Aorta (tissue), 5 donors: Measurements from ENCODE around the gene SUGT1. TPM values are rescaled to one million over a fixed set of nuclear protein-coding genes. Genes with fewer than 3 reads are reported as not detected.
"Not testable (repeated sequence)": the region's sequence is repeated elsewhere in the genome, so short reads cannot be mapped to it uniquely, and the experiment has no call there.

Experiments used
- ATAC-seq: fragments of 200-7000 bp; cut with Tn5 transposase; one replicate; pipeline ENCODE4 v1.9.1; 2022; ENCODE audit warnings: moderate library complexity; ENCODE audit not compliant: low FRiP score
- DNase-seq, 2 donors: peaks; one replicate each; pipeline ENCODE4 v3.0.0-alpha.2; 2020
- H3K27ac ChIP-seq, 2 donors: one replicate each; pipeline ENCODE4 v1.5.1; 2013; ENCODE audit warnings: low read length in 2 of 2, mild to moderate bottlenecking in 2 of 2, moderate library complexity in 2 of 2, control low read depth in 1 of 2, inconsistent platforms in 1 of 2, low read depth in 1 of 2
- H3K27me3 ChIP-seq, 2 donors: one replicate each; pipeline ENCODE4 v1.6.1; 2013; ENCODE audit warnings: control low read depth in 1 of 2, low read length in 1 of 2, mild to moderate bottlenecking in 1 of 2, moderate library complexity in 1 of 2; ENCODE audit not compliant: insufficient read depth in 2 of 2, control insufficient read depth in 1 of 2
- H3K36me3 ChIP-seq, 2 donors: one replicate each; pipeline ENCODE4 v1.6.1; 2013; ENCODE audit warnings: control low read depth in 1 of 2, low read length in 1 of 2, mild to moderate bottlenecking in 1 of 2; ENCODE audit not compliant: insufficient read depth in 2 of 2, control insufficient read depth in 1 of 2
- H3K4me1 ChIP-seq, 2 donors: one replicate each; pipeline ENCODE4 v1.6.1; 2013; ENCODE audit warnings: low read length in 2 of 2, control low read depth in 1 of 2, mild to moderate bottlenecking in 1 of 2, moderate library complexity in 1 of 2; ENCODE audit not compliant: insufficient read depth in 2 of 2, control insufficient read depth in 1 of 2
- H3K4me3 ChIP-seq, 2 donors: one replicate each; pipeline ENCODE4 v1.5.1; 2013; ENCODE audit warnings: low read length in 2 of 2, control low read depth in 1 of 2, mild to moderate bottlenecking in 1 of 2
- H3K9me3 ChIP-seq: one replicate; pipeline ENCODE4 v1.6.1; 2013; ENCODE audit warnings: mild to moderate bottlenecking, low read length; ENCODE audit not compliant: control insufficient read depth
- WGBS, 2 donors: extraction: QIAGEN DNeasy Blood & Tissue Kit; methylation state at CpG; one replicate each; pipeline ENCODE4 v1.1.7; 2013; 5-methylcytosine and 5-hydroxymethylcytosine counted together
- intact Hi-C, 2 donors: fragments of 100-400 bp; cut with DNase I; formaldehyde crosslinking; loops; one replicate each; pipeline versions ENCODE4 v1.14.2 to v1.15.0; 2022
- polyA plus RNA-seq, 2 donors: library from polyadenylated mRNA; stranded (reverse); fragments of 200-250 nt; gene quantifications; one replicate each; pipeline ENCODE4 v1.2.3, GENCODE V29; 2013
- total RNA-seq, 2 donors: library from RNA; stranded (reverse); fragmentation: NEBNext Ultra II Directional; extraction: Animal tissue kit (Norgen Biotek cat#: 25700); gene quantifications; one replicate each; pipeline ENCODE4 v1.2.1, GENCODE V29; 2021
- donor health status: healthy with polysubstance abuse.
- donor health status: Bipolar disorder and iron deficiency.
- donor health status: DM: no; HTN: no; CAD: no.
- donor health status: DM: no; HTN: no; CAD: no.
- donor health status: DM: yes; HTN: yes; CAD: no.

SUGT1 gene
- total and polyA plus RNA-seq, 4 donors = 30.2 to 44.4 (median 40.3) TPM

GRCh38 chr13:52711286-52711685 is 58.6 kb downstream of the SUGT1 start:
- no peaks in the 10 kb centered on the region for H3K9me3 ChIP-seq
- H3K36me3 ChIP-seq = no peaks in the 10 kb centered on the region
- ATAC-seq = no peak
- H3K27me3 ChIP-seq = no peaks in the 10 kb centered on the region
- intact Hi-C loops = no loop called here
- DNase-seq = no peak
- H3K4me3 ChIP-seq = no peak overlapping the region
- no peaks in the 10 kb centered on the region for H3K4me1 ChIP-seq
- WGBS, 2 donors = 52 to 61% methylated on average over 3 of the region's 3 CpGs
- no peak overlapping the region for H3K27ac ChIP-seq

- no peak for DNase-seq
- ATAC-seq = no peak
- H3K36me3 ChIP-seq = no peaks in the 10 kb centered on the region
- H3K4me1 ChIP-seq = no peaks in the 10 kb centered on the region
- WGBS, 2 donors = 65 to 70% methylated on average over 3 of the region's 3 CpGs
- H3K9me3 ChIP-seq = no peaks in the 10 kb centered on the region
- H3K27ac ChIP-seq = no peak overlapping the region
- no peak overlapping the region for H3K4me3 ChIP-seq
- no peaks in the 10 kb centered on the region for H3K27me3 ChIP-seq
- intact Hi-C loops = no loop called here
These were observed 59.7 kb downstream of the SUGT1 start for GRCh38 chr13:52712385-52712784.

GRCh38 chr13:52713894-52714293 is 61.3 kb downstream of the SUGT1 start:
- no peaks in the 10 kb centered on the region for H3K4me1 ChIP-seq
- no peak overlapping the region for H3K27ac ChIP-seq
- no peak overlapping the region for H3K4me3 ChIP-seq
- intact Hi-C loops = no loop called here
- no peaks in the 10 kb centered on the region for H3K36me3 ChIP-seq
- ATAC-seq (no peak), DNase-seq (peak in 1 of 2 donors; percentile 67)
- H3K9me3 ChIP-seq = no peaks in the 10 kb centered on the region
- H3K27me3 ChIP-seq = no peaks in the 10 kb centered on the region
- WGBS, 2 donors = 49 to 59% methylated on average over 3 of the region's 3 CpGs

GRCh38 chr13:52720904-52721303 is 68.3 kb downstream of the SUGT1 start:
- H3K4me1 ChIP-seq, H3K36me3 ChIP-seq, H3K9me3 ChIP-seq, H3K27ac ChIP-seq, H3K4me3 ChIP-seq, H3K27me3 ChIP-seq, DNase-seq, ATAC-seq, intact Hi-C loops: not testable (repeated sequence)
- WGBS, 2 donors = 64 to 72% methylated on average over 7 of the region's 7 CpGs

GRCh38 chr13:52721356-52721755 is 68.7 kb downstream of the SUGT1 start:
- 88 to 89% methylated on average over 2 of the region's 2 CpGs for WGBS, 2 donors
- DNase-seq, ATAC-seq, H3K27ac ChIP-seq, H3K4me3 ChIP-seq, H3K4me1 ChIP-seq, intact Hi-C loops, H3K36me3 ChIP-seq, H3K27me3 ChIP-seq, H3K9me3 ChIP-seq: not testable (repeated sequence)

GRCh38 chr13:52723181-52723580 is 70.5 kb downstream of the SUGT1 start:
- Histone ChIP-seq H3K9me3 (peaks cover 2% of the 10 kb centered on the region), H3K4me3 (no peak overlapping the region), H3K36me3 (peaks cover 0 to 2% of the 10 kb centered on the region in 2 donors), H3K27ac (no peak overlapping the region), H3K27me3 (no peaks in the 10 kb centered on the region), H3K4me1 (no peaks in the 10 kb centered on the region)
- intact Hi-C loops = no loop called here
- DNase-seq = no peak
- ATAC-seq = no peak
- WGBS, 2 donors = 77 to 82% methylated on average over 4 of the region's 4 CpGs

GRCh38 chr13:52725302-52725701 is 72.7 kb downstream of the SUGT1 start:
- Histone ChIP-seq H3K4me3 (no peak overlapping the region), H3K27ac (no peak overlapping the region), H3K36me3 (peaks cover 0 to 2% of the 10 kb centered on the region in 2 donors), H3K4me1 (no peaks in the 10 kb centered on the region), H3K27me3 (no peaks in the 10 kb centered on the region), H3K9me3 (peaks cover 2% of the 10 kb centered on the region)
- ATAC-seq (no peak), DNase-seq (no peak)
- WGBS, 2 donors = 33 to 48% methylated on average over 1 of the region's 1 CpG
- intact Hi-C loops = no loop called here

- intact Hi-C loops = no loop called here
- no peak overlapping the region for H3K27ac ChIP-seq
- no peak for ATAC-seq
- H3K27me3 ChIP-seq = no peaks in the 10 kb centered on the region
- peaks cover 0 to 2% of the 10 kb centered on the region in 2 donors for H3K36me3 ChIP-seq
- DNase-seq = no peak
- H3K9me3 ChIP-seq = peaks cover 5% of the 10 kb centered on the region
- no peak overlapping the region for H3K4me3 ChIP-seq
- WGBS, 2 donors = 84 to 88% methylated on average over 2 of the region's 2 CpGs
- no peaks in the 10 kb centered on the region for H3K4me1 ChIP-seq
These were observed 73.6 kb downstream of the SUGT1 start for GRCh38 chr13:52726258-52726657.

GRCh38 chr13:52734075-52734623 is 81.5 kb downstream of the SUGT1 start:
- no peaks in the 10 kb centered on the region for H3K4me1 ChIP-seq
- intact Hi-C loops = no loop called here
- H3K9me3 ChIP-seq = peaks cover 4% of the 10 kb centered on the region
- no peak overlapping the region for H3K27ac ChIP-seq
- ATAC-seq = no peak
- no peak overlapping the region for H3K4me3 ChIP-seq
- 80 to 87% methylated on average over 4 of the region's 4 CpGs for WGBS, 2 donors
- peaks cover 0 to 3% of the 10 kb centered on the region in 2 donors for H3K27me3 ChIP-seq
- DNase-seq = no peak
- no peaks in the 10 kb centered on the region for H3K36me3 ChIP-seq
